HL-60 (cell line): ENCODE results near the gene NFIB.

Experiments used
- DNase-seq, 2 experiments: peaks; one replicate each; pipeline ENCODE4 v3.0.0-alpha.2; 2010 to 2020; ENCODE audit warnings: low read depth in 1 of 2, low spot score in 1 of 2
- H3K27ac ChIP-seq: fragments of 250-450 bp; sonication (Bioruptor Pico); replicated peaks from 2 replicates; pipeline ENCODE4 v1.5.1; 2020; ENCODE audit warnings: mild to moderate bottlenecking, moderate library complexity
- H3K27me3 ChIP-seq: fragments of 250-450 bp; sonication (Bioruptor Pico); 2 replicates; pipeline ENCODE4 v1.5.1; 2021; ENCODE audit warnings: mild to moderate bottlenecking, moderate library complexity; ENCODE audit not compliant: insufficient read depth, poor library complexity, severe bottlenecking
- H3K4me3 ChIP-seq: replicated peaks from 2 replicates; pipeline ENCODE4 v1.5.1; 2011; ENCODE audit warnings: mild to moderate bottlenecking, control low read depth, low read length; ENCODE audit not compliant: insufficient read depth
- CTCF ChIP-seq: IDR thresholded peaks from one replicate; pipeline ENCODE4 v1.5.1; 2011; ENCODE audit warnings: low read length, control low read depth, inconsistent platforms; ENCODE audit not compliant: insufficient read depth
- GABPA ChIP-seq: IDR thresholded peaks from 2 replicates; pipeline ENCODE4 v1.6.1; 2012; ENCODE audit warnings: low read depth
- POLR2AphosphoS5 ChIP-seq: IDR thresholded peaks from 2 replicates; pipeline ENCODE4 v1.6.1; 2012; ENCODE audit warnings: low read depth
- REST ChIP-seq: IDR thresholded peaks from 2 replicates; pipeline ENCODE4 v1.6.1; 2012; ENCODE audit warnings: low read depth; ENCODE audit not compliant: insufficient replicate concordance
- SPI1 ChIP-seq: IDR thresholded peaks from 2 replicates; pipeline ENCODE4 v1.6.1; 2012; ENCODE audit warnings: low read depth, mild to moderate bottlenecking, borderline replicate concordance

The NFIB gene

GRCh38 chr9:14218253-14218652, 95.7 kb downstream of the NFIB start:
- DNase-seq = no peak
- TF ChIP-seq SPI1 = no peak
- no peak for TF ChIP-seq CTCF
- no peak for TF ChIP-seq POLR2AphosphoS5
- TF ChIP-seq GABPA = no peak
- no peak for TF ChIP-seq REST
- H3K4me3 ChIP-seq = no peak overlapping the region
- no peak overlapping the region for H3K27ac ChIP-seq
- H3K27me3 ChIP-seq = no peaks in the 10 kb centered on the region

GRCh38 chr9:14216612-14217194, 97.2 kb downstream of the NFIB start:
- TF ChIP-seq POLR2AphosphoS5 (no peak), REST (no peak), SPI1 (no peak), GABPA (no peak), CTCF (no peak)

GRCh38 chr9:14215614-14216013, 98.3 kb downstream of the NFIB start:
- no peak overlapping the region for H3K27ac ChIP-seq
- DNase-seq = no peak
- TF ChIP-seq GABPA (no peak), SPI1 (no peak), POLR2AphosphoS5 (no peak), REST (no peak), CTCF (no peak)
- H3K27me3 ChIP-seq = no peaks in the 10 kb centered on the region
- H3K4me3 ChIP-seq = no peak overlapping the region

More at GRCh38 chr9:14216612-14217194, 97.2 kb downstream of the NFIB start:
- no peak for DNase-seq
- Histone ChIP-seq H3K27ac (no peak overlapping the region), H3K4me3 (no peak overlapping the region), H3K27me3 (no peaks in the 10 kb centered on the region)
